HL-60 (cell line): Measurements from ENCODE around the gene WDFY4.

Experiments
- DNase-seq, 2 experiments: peaks; one replicate each; pipeline ENCODE4 v3.0.0-alpha.2; 2010 to 2020; ENCODE audit warnings: low read depth in 1 of 2, low spot score in 1 of 2
- H3K27ac ChIP-seq: fragments of 250-450 bp; sonication (Bioruptor Pico); replicated peaks from 2 replicates; pipeline ENCODE4 v1.5.1; 2020; ENCODE audit warnings: mild to moderate bottlenecking, moderate library complexity
- H3K27me3 ChIP-seq: fragments of 250-450 bp; sonication (Bioruptor Pico); 2 replicates; pipeline ENCODE4 v1.5.1; 2021; ENCODE audit warnings: mild to moderate bottlenecking, moderate library complexity; ENCODE audit not compliant: insufficient read depth, poor library complexity, severe bottlenecking
- H3K4me3 ChIP-seq: replicated peaks from 2 replicates; pipeline ENCODE4 v1.5.1; 2011; ENCODE audit warnings: mild to moderate bottlenecking, control low read depth, low read length; ENCODE audit not compliant: insufficient read depth
- GABPA ChIP-seq: IDR thresholded peaks from 2 replicates; pipeline ENCODE4 v1.6.1; 2012; ENCODE audit warnings: low read depth
- POLR2AphosphoS5 ChIP-seq: IDR thresholded peaks from 2 replicates; pipeline ENCODE4 v1.6.1; 2012; ENCODE audit warnings: low read depth
- SPI1 ChIP-seq: IDR thresholded peaks from 2 replicates; pipeline ENCODE4 v1.6.1; 2012; ENCODE audit warnings: low read depth, mild to moderate bottlenecking, borderline replicate concordance
- TF ChIP-seq, protein P1 (sequence below): IDR thresholded peaks from 2 replicates; pipeline ENCODE4 v1.6.1; 2012; ENCODE audit warnings: low read depth; ENCODE audit not compliant: insufficient replicate concordance
- TF ChIP-seq, protein P2 (sequence below): IDR thresholded peaks from one replicate; pipeline ENCODE4 v1.5.1; 2011; ENCODE audit warnings: low read length, control low read depth, inconsistent platforms; ENCODE audit not compliant: insufficient read depth

Gene WDFY4

GRCh38 chr10:48771234-48771633 is 86.6 kb downstream of the WDFY4 start:
- Histone ChIP-seq H3K27me3 (no peaks in the 10 kb centered on the region), H3K4me3 (no peak overlapping the region), H3K27ac (no peak overlapping the region)
- DNase-seq = no peak
- TF ChIP-seq GABPA = no peak
- TF ChIP-seq, protein P1, sequence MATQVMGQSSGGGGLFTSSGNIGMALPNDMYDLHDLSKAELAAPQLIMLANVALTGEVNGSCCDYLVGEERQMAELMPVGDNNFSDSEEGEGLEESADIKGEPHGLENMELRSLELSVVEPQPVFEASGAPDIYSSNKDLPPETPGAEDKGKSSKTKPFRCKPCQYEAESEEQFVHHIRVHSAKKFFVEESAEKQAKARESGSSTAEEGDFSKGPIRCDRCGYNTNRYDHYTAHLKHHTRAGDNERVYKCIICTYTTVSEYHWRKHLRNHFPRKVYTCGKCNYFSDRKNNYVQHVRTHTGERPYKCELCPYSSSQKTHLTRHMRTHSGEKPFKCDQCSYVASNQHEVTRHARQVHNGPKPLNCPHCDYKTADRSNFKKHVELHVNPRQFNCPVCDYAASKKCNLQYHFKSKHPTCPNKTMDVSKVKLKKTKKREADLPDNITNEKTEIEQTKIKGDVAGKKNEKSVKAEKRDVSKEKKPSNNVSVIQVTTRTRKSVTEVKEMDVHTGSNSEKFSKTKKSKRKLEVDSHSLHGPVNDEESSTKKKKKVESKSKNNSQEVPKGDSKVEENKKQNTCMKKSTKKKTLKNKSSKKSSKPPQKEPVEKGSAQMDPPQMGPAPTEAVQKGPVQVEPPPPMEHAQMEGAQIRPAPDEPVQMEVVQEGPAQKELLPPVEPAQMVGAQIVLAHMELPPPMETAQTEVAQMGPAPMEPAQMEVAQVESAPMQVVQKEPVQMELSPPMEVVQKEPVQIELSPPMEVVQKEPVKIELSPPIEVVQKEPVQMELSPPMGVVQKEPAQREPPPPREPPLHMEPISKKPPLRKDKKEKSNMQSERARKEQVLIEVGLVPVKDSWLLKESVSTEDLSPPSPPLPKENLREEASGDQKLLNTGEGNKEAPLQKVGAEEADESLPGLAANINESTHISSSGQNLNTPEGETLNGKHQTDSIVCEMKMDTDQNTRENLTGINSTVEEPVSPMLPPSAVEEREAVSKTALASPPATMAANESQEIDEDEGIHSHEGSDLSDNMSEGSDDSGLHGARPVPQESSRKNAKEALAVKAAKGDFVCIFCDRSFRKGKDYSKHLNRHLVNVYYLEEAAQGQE = no peak
- no peak for TF ChIP-seq SPI1
- TF ChIP-seq, protein P2, sequence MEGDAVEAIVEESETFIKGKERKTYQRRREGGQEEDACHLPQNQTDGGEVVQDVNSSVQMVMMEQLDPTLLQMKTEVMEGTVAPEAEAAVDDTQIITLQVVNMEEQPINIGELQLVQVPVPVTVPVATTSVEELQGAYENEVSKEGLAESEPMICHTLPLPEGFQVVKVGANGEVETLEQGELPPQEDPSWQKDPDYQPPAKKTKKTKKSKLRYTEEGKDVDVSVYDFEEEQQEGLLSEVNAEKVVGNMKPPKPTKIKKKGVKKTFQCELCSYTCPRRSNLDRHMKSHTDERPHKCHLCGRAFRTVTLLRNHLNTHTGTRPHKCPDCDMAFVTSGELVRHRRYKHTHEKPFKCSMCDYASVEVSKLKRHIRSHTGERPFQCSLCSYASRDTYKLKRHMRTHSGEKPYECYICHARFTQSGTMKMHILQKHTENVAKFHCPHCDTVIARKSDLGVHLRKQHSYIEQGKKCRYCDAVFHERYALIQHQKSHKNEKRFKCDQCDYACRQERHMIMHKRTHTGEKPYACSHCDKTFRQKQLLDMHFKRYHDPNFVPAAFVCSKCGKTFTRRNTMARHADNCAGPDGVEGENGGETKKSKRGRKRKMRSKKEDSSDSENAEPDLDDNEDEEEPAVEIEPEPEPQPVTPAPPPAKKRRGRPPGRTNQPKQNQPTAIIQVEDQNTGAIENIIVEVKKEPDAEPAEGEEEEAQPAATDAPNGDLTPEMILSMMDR = no peak
- TF ChIP-seq POLR2AphosphoS5 = no peak

GRCh38 chr10:48772059-48772458 is 87.4 kb downstream of the WDFY4 start:
- Histone ChIP-seq H3K27me3 (no peaks in the 10 kb centered on the region), H3K27ac (no peak overlapping the region), H3K4me3 (no peak overlapping the region)
- TF ChIP-seq, protein P2 = no peak
- TF ChIP-seq POLR2AphosphoS5 (no peak), SPI1 (no peak), GABPA (no peak)
- TF ChIP-seq, protein P1 = no peak
- DNase-seq = no peak

DNA sequence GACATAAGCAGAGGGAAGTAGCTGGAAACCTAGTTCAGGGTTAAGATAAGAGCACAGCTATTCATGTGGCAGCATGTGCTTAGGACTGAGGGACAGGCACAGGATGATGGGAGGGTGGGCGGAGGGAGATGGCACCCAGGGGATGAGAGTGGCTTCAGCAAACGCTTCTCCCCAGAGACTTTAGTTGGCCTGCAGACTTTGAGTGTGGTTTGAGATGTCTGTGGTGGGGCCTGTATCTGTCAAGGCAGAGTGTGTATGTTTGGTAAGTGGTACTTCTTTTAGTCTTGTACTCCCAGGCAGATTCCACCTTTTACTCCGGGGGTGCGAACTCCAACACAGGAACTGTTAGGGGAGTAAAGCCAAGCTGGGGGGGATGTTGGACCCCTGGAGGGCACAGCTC is 88.9 kb downstream of the WDFY4 start:
- H3K4me3 ChIP-seq = no peak overlapping the region
- no peak for DNase-seq
- TF ChIP-seq, protein P2 = no peak
- TF ChIP-seq SPI1 (no peak), GABPA (no peak), POLR2AphosphoS5 (no peak)
- TF ChIP-seq, protein P1 = no peak
- no peaks in the 10 kb centered on the region for H3K27me3 ChIP-seq
- H3K27ac ChIP-seq = no peak overlapping the region
